ENCODE results near the gene CHRM2. TPM values are rescaled to one million over a fixed set of nuclear protein-coding genes. Genes with fewer than 3 reads are reported as not detected.

The CHRM2 gene
- total RNA-seq, 1 donor from 2014 or later: not detected

DNA sequence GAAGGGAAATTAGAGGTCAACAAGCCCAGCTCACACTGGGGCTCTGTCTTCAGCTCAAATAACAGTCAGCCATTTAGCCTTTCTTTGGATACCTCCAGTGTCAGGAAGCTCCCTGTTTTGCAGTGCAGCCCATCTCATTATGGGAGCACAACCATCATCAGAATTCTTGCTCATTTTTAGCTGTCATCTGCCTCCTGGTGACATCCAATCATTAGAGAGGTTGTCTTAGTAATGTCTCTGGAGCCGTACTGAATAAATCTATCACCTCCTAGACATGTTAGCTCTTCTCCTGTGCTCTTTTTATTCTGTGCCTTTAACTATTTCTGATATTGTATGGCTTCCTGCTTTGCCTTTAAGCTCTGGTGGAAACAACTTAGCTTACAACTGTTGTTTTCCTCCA lies 74.5 kb downstream of the CHRM2 start:
- Histone ChIP-seq H4K20me1 (ENCODE audit: low read depth) (no peaks in the 10 kb centered on the region), H3K27ac (no peak overlapping the region), H2AFZ (replicated peaks) (peak overlapping the region; percentile 77), H3K27me3 (no peaks in the 10 kb centered on the region), H3K4me2 (no peak overlapping the region), H3K9ac (no peak overlapping the region), H3K4me1 (no peaks in the 10 kb centered on the region), H3K79me2 (ENCODE audit: low read depth) (no peaks in the 10 kb centered on the region), H3K4me3 (no peak overlapping the region), H3F3A (ENCODE audit: low read depth) (no peaks in the 10 kb centered on the region), H3K36me3 (no peaks in the 10 kb centered on the region), H3K9me3 (ENCODE audit: low read depth) (no peaks in the 10 kb centered on the region)
- TF ChIP-seq, protein P1, sequence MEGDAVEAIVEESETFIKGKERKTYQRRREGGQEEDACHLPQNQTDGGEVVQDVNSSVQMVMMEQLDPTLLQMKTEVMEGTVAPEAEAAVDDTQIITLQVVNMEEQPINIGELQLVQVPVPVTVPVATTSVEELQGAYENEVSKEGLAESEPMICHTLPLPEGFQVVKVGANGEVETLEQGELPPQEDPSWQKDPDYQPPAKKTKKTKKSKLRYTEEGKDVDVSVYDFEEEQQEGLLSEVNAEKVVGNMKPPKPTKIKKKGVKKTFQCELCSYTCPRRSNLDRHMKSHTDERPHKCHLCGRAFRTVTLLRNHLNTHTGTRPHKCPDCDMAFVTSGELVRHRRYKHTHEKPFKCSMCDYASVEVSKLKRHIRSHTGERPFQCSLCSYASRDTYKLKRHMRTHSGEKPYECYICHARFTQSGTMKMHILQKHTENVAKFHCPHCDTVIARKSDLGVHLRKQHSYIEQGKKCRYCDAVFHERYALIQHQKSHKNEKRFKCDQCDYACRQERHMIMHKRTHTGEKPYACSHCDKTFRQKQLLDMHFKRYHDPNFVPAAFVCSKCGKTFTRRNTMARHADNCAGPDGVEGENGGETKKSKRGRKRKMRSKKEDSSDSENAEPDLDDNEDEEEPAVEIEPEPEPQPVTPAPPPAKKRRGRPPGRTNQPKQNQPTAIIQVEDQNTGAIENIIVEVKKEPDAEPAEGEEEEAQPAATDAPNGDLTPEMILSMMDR (IDR thresholded peaks at IDR 0.05): no peak
- TF ChIP-seq EZH2phosphoT487 (IDR thresholded peaks at IDR 0.05) (no peak), EZH2 (IDR thresholded peaks at IDR 0.05) (no peak)
- no peaks in the 10 kb centered on the region for H3K9me3 Mint-ChIP-seq
- H3K4me3 Mint-ChIP-seq: no peak overlapping the region
- H3K27ac Mint-ChIP-seq: no peak overlapping the region
- H3K4me1 Mint-ChIP-seq: peaks cover 8% of the 10 kb centered on the region
- DNase-seq (ENCODE audit: low spot score): no peak
- H3K27me3 Mint-ChIP-seq (ENCODE audit: insufficient read depth, low read depth): peaks cover 5% of the 10 kb centered on the region
- H3K36me3 Mint-ChIP-seq: no peaks in the 10 kb centered on the region

GRCh38 chr7:136947347-136947746 lies 78.9 kb downstream of the CHRM2 start:
- TF ChIP-seq, protein P1 (IDR thresholded peaks at IDR 0.05): no peak
- TF ChIP-seq EZH2phosphoT487 (IDR thresholded peaks at IDR 0.05) (no peak), EZH2 (IDR thresholded peaks at IDR 0.05) (no peak)
- Mint-ChIP-seq H3K36me3 (no peaks in the 10 kb centered on the region), H3K9me3 (no peaks in the 10 kb centered on the region), H3K4me1 (peaks cover 8% of the 10 kb centered on the region), H3K27ac (no peak overlapping the region), H3K4me3 (no peak overlapping the region), H3K27me3 (ENCODE audit: insufficient read depth, low read depth) (peaks cover 5% of the 10 kb centered on the region)
- H3F3A ChIP-seq (ENCODE audit: low read depth): no peaks in the 10 kb centered on the region
- no peak overlapping the region for H3K4me3 ChIP-seq
- H4K20me1 ChIP-seq (ENCODE audit: low read depth): no peaks in the 10 kb centered on the region
- no peaks in the 10 kb centered on the region for H3K79me2 ChIP-seq (ENCODE audit: low read depth)
- no peak for DNase-seq (ENCODE audit: low spot score)
- H3K9ac ChIP-seq: no peak overlapping the region
- H3K27me3 ChIP-seq: no peaks in the 10 kb centered on the region
- H3K27ac ChIP-seq: no peak overlapping the region
- H3K36me3 ChIP-seq: no peaks in the 10 kb centered on the region
- H3K4me2 ChIP-seq: no peak overlapping the region
- no peaks in the 10 kb centered on the region for H3K4me1 ChIP-seq
- H2AFZ ChIP-seq (replicated peaks): no peak overlapping the region
- no peaks in the 10 kb centered on the region for H3K9me3 ChIP-seq (ENCODE audit: low read depth)

DNA sequence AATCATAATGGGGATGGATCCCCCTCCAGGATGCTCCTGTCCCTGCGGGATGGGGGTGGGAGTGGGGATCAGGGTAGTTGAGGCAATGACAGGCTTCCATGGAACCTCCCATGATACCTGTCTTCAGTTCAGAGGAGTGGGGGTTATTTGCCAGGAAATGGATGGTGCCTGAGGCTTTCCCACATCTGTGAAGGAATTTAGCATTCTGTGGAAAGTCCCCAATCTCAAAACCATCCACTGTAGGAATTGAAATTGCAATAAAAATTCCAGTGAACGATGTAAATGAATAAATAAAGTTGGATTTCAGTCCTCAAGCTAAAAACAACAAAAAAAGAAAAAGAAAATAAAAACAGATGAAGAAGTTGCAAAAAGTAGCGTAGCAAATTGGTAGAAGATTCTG lies 81.9 kb downstream of the CHRM2 start:
- no peaks in the 10 kb centered on the region for H3F3A ChIP-seq (ENCODE audit: low read depth)
- no peak overlapping the region for H2AFZ ChIP-seq (replicated peaks)
- no peaks in the 10 kb centered on the region for H3K9me3 ChIP-seq (ENCODE audit: low read depth)
- Mint-ChIP-seq H3K4me1 (no peaks in the 10 kb centered on the region), H3K27ac (no peak overlapping the region), H3K36me3 (no peaks in the 10 kb centered on the region), H3K9me3 (peaks cover 3% of the 10 kb centered on the region), H3K27me3 (ENCODE audit: insufficient read depth, low read depth) (peaks cover 2% of the 10 kb centered on the region), H3K4me3 (no peak overlapping the region)
- H3K79me2 ChIP-seq (ENCODE audit: low read depth): no peaks in the 10 kb centered on the region
- no peak overlapping the region for H3K9ac ChIP-seq
- no peaks in the 10 kb centered on the region for H4K20me1 ChIP-seq (ENCODE audit: low read depth)
- no peak for DNase-seq (ENCODE audit: low spot score)
- no peak overlapping the region for H3K27ac ChIP-seq
- H3K4me1 ChIP-seq: no peaks in the 10 kb centered on the region
- TF ChIP-seq, protein P1 (IDR thresholded peaks at IDR 0.05): no peak
- TF ChIP-seq EZH2phosphoT487 (IDR thresholded peaks at IDR 0.05) (no peak), EZH2 (IDR thresholded peaks at IDR 0.05) (no peak)
- H3K4me2 ChIP-seq: no peak overlapping the region
- no peaks in the 10 kb centered on the region for H3K27me3 ChIP-seq
- H3K36me3 ChIP-seq: no peaks in the 10 kb centered on the region
- no peak overlapping the region for H3K4me3 ChIP-seq
